Fibroblast of skin of right quadriceps (primary cell): ENCODE measurements around the gene SULT1B1.
"Not testable (repeated sequence)": the region's sequence is repeated elsewhere in the genome, so short reads cannot be mapped to it uniquely, and the experiment has no call there.

Source experiments
- DNase-seq: peaks from one replicate; pipeline ENCODE4 v3.0.0-alpha.2; 2013

Gene SULT1B1

DNA sequence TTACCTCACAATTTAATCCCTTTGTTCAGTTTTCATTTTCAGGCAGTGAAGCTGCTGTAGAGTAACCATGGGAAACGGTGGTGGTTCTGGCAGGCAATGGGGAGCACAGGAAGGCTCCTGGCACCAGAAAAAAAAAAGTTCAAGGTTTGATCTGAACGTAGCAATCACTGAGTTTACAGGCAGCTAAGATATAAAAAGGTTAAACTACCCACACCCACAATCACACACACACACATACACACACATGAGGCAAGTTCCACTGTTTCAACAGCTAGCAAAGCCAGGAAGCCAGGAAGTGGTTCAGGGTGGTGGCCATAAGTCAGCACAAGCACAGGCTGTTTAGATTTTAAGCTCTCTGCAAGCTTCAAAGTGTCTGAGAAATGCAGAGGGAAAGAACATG, at the start of gene SULT1B1:
TSS of gene SULT1B1 (minus strand) at position 166 of the 400 bp plus-strand sequence. CDS start 5,403 bp downstream, outside the sequence.
- DNase-seq, result peak; percentile 72

DNA sequence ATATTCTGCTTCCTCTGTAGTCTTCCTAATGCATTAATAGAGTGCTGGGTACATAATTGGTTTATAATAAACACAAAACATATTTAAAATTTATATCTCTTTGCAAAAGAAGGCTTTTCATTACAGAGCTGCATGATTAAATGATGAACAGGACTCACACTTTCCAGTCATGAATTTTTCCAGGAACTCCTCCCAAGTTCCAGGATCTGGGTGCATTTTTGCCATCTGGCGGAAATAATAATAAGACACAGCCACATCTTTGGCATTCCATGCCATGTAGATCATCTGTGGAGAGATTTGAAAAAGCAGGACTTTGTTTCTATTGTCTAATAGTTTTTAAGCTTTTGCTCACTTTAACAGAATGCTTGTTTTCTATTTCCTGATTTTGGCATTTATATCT, 40.2 kb upstream of the SULT1B1 start:
- DNase-seq, result peak; percentile 77

DNA sequence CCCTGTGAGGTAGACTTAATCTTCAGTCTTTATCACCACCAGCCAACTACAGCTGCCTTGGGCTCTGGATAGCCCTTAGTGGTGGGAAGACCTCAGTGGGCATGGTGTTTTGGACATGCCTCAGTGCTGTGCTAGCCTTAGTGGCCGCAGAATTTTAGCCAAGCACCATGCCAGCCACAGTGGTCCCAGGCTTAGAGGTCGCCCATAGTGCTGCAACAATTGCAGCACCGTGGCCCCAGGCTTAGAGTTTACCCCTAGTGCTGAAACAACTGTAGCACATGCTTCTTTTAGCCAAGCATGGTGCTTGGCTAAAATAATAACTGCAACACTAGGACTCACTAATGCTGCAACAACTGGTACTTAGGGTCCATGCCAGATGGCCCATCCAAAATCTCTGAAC, 38.9 kb upstream of the SULT1B1 start:
- no peak for DNase-seq

DNA sequence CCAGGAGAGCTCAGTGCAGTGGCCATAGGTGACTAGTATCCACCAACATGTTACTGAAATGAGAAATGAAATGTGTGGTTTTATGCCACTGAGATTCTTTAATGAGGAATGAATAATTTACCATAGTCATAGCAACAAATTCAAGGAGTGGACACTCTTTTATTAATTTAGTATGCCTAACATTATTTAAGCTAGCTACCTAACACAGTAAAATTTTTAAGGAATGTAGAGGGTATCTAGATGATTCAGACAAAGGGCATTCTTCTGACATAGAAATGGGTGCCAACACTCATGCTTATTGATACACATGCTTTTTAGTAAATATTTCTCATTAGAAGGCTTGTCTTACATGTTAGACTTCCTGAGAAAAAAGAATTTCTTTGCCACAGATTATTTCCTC, 33.3 kb upstream of the SULT1B1 start:
- no peak for DNase-seq

DNA sequence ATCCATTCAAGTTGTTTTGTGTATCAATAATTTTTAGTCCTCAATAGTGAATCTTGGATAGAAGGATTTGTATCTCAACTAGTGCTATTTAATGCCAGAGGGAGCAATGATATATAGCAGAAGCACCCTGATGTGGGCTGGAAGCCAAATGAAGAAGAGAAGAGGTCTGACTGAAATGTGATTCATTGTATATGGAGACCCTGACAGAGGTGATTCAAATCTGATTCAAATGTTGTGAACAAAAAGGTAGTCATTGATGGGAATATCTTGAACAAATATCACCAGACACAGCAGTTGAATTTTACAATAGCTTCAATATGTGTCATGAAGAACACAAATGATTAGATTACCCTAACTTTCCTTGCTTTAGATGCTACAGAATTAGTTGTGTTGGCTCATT, 27.5 kb upstream of the SULT1B1 start:
- DNase-seq, result peak; percentile 24

DNA sequence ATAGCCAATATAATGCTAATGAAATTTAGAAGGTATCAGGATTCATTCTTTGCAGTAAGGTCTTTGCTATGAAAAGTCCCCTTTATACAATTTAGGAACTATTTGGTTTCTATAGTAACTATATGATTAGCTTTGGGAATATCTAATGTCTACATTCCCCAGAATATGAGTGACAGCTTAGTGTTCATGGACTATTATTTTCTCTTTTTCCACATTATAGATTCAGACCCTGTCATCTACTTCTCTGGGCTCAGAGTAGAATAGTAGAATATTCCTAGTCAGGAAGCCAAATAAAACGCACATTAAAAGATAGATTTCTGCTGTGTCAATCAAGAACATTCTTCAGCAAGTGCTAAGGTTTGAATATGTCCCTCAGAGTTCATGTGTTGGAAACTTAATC, 26.1 kb upstream of the SULT1B1 start:
- DNase-seq, result no peak

DNA sequence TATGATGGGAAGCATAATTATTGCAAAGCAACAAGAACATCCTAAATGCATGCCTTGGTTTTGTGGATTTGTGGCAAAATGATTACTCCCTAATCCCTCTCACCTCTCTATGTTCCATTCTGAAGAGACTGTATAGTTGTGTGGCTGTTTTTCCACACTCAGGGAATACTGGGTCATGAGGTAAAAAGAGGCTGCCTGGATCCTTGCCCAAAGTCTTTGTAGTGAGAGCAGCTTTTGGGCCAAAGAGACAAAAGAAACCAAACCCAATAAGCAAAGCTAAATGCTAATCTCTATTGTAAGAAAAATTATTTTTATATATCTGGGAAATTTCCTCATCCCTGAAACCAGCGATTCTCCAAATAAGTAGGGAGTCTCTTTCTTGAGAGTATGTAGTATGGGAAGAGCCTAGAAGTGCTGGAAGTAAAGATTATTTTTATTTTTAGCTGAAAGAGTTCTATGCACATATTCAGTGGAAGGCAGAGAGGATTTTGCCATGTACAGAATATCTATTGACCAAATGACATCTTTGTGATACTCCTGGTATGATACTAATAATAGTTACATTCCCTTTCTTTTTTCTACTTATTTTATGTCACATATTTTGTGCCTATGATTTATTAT, 24.9 kb upstream of the SULT1B1 start:
- DNase-seq, result no peak

DNA sequence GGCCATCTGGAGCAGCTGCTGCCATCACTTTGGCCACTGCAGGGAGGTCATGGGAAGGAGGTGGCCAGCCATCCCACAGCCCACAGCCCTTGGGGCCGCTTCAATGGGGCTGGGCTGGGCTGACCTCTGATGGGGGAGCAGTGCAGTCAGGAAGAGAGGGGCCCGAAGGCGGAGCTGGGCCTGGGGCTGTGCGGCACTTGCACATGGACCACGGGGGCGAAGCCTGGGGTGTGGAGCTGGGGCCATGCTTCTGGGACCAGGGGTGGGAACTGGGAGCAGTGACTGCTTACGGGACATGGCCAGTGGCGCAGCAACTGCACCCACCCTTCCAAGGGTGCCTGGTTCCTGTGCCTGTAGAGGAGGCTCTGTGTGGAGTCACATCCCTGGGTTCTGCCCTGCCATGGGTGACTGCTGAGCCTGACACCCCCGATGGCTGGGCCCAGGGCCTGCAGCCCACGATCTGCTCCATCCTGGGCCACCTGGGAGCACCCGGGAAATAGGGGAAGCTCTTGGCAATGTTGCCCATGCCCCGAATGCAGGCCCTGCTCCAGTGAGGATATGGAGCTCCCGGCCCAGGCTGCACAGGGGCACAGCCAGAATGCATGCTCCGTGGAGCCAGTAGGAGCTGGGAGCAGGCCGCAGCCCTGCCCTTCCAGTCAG, 22.4 kb upstream of the SULT1B1 start:
- no peak for DNase-seq

DNA sequence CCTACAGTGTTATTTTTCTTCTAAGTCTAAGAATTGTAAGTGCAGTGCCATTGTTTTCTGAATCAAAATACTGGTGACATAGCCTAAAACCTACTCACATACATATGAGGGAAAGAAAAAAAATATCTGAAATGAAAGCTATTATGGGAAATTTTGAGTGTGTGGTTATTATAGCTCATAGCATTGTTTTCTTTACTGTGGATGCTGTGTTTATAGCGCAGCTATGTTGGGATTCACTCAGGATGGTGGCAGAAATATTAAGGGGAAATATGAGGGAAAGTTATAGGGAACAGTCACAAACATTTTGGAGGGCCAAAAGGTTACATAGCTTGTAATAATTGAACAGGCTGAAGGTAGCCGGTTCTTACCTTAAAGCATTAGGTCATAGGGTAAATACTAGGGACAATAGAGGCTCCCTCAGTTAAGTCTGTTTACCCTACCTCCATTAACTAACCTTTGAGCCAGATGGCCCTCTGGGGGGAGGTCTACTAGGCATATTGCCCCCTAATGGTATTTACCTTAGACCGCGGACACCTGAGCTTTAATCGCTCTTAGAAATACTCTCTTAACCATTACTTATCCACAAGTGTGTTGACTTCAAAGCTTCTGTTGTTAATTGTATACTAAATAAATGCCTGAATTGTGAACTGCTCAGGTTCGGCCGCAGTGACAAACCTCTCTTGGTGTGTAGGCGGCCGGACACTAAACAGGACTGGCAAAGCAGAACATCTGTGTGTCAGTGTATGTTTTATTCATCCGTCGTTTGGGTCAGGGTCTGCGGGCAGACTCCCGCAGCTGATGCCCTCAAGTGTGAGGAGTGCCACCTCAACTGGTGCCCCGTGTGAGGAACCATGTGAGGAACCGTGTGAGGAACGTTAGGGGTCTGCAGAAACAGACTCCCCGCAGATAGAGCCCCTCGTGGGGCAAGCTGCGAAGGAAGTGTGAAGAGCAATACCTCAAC, 21.3 kb upstream of the SULT1B1 start:
- DNase-seq, result no peak

DNA sequence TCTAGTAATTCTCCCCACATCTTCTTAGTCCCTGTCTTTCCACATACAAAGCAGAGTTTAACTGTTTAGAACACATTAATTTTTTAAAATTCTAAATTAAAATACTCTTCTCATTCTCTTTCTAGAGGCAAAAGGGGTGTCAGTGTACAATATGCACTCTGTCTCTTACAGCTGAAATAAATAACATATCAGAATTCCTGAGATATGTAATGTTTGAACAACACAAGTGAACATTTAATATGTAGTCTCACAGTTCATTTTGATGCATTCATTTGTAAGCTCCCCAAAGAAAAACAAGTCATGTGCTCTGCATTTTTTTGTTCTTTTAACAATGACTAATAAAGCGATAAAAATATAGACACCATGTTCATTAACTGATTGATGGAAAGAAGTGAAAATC, 19.7 kb upstream of the SULT1B1 start:
- no peak for DNase-seq

DNA sequence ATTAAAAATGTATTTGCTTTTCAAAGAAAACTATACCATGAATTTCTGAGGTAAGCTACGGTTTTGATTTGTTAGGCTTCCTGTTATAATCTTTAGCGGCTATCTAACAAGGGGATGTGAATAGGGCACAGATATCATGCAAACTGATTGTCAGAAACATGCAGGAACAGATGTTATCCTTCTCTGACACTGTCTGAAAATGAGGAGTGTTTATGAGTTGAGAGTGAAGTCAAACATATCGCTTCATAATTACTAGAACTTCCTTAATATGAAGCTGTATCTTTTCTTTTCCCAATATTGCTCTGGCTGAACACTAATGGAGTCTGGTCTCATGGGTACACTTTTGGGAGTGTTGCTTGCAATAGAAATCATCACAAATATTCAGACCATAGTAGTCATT, 16.3 kb upstream of the SULT1B1 start:
- DNase-seq, result no peak

DNA sequence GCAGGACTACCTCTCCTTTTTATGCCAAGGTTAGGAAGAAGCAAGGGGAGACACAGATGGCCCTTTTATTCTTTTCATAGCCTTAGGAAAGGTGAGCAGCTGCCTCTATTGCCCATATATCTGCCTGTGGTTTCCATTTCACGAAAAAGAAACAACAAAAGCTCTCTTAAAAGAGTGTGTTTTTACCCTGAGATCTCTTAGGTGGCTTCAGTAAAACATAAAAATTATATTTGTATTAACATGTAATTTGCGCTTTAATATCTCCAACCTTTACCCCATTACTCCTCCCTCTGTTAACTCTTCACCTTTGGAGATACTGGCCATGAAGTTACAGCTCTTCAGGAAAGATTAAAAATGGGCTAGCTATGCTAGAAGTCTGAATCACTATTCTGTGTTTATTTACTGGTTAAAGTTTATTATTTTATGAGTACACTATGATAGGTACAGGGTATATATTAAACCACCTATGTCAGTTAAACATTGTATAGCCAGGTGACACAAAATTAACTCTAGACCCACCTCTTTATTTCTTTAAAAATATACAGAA, 15.0 kb upstream of the SULT1B1 start:
- DNase-seq, result no peak

DNA sequence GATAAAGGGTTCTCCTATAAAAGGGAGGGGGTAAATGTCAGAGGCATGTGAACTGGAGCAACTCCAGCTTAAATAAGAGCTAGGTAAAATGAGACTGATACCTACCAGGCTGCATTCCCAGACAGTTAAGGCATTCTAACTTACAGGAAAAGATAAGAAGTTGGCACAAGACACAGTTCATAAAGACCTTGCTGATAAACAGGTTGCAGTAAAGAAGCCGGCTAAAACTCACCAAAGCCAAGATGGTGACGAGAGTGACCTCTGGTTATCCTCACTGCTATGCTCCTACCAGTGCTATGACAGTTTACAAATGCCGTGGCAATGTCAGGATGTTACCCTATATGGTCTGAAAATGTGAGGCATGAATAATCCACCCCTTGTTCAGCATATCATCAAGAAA, 13.1 kb upstream of the SULT1B1 start:
- no peak for DNase-seq

DNA sequence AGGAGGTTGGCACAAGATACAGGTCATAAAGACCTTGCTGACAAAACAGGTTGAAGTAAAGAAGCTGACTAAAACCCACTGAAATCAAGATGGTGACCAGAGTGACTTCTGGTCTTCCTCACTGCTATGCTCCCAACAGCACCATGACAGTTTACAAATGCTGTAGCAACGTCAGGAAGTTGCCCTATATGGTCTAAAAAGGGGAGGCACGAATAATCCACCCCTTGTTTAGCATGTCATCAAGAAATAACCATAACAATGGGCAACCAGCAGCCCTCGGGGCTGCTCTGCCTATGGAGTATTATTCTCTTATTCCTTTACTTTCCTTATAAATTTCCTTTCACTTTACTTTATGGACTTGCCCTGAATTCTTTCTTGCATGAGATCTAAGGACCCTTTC, 8.1 kb upstream of the SULT1B1 start:
- DNase-seq, result not testable (repeated sequence)

DNA sequence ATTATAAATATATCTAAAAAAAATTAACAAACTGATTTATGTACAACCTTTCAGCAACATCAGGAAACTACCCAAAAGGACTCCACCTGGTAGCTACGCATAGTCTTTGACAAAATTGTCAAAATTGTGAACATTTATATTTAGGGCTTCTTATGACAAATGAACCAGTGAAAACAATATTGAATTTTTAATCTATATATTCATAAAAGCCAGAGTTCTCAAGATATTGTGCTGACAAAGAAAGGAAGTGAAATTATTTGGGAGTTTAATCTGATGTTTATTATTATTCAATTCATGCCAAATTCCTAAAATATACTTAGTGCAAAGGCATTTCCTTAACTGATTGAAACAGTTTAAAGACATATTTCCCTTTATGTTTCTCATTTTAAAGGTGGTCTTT, 5.3 kb upstream of the SULT1B1 start:
- DNase-seq, result no peak

DNA sequence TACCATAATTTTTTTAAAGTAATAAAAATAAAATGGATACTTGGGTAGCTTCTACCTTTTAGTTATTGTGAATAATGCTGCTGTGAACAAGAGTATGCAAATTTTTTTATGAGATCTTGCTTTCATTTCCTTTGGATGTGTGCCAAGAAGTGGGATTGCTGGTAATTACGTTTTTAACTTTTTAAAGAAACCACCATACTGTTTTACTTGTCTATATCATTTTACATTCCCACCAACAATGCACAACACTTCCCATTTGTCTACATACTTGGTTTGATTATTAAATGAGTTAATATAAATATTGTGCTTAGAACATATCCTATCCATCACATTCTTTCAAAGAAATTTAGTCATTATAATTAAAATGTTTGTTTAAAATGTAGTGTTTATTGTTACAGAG, 3.9 kb upstream of the SULT1B1 start:
- DNase-seq, result no peak

DNA sequence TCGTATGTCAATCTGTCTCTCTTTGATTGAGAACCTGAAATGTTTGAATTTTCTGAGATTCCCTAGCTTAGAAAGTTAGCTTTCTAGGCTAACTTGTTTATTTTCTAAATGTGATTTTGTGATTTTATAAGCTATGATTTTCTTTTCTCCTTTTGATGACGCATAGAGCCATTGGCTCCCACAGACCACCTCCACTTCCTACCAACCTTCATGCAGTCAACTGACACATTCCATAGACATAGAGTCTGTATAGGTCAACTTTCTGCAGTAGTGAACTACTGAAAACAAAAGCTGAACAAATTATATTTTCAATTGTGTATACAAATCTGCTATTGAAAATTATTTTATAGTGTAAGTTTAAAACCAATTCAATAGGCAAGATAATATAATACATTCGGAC, 2.8 kb upstream of the SULT1B1 start:
- no peak for DNase-seq

DNA sequence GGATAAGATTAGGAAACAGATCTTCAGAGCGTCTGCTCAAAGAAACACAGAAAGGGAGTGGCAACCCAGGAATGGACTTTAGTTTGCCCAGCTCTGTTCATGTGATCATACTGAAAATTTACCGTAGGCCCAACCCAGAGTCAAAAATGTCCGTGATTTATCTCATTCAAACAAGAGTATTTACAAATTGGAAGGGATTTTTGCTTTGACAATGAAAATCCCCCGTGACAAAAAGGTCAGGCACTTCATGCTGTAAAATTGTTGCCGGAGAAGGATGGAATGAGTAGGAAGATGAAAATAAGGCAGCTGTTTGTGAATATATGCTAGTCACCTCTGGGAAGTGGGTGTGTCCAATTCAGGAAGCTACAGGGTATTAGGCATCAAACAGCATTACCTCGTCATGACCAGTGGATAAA, 1.2 kb downstream of the SULT1B1 start:
- no peak for DNase-seq

DNA sequence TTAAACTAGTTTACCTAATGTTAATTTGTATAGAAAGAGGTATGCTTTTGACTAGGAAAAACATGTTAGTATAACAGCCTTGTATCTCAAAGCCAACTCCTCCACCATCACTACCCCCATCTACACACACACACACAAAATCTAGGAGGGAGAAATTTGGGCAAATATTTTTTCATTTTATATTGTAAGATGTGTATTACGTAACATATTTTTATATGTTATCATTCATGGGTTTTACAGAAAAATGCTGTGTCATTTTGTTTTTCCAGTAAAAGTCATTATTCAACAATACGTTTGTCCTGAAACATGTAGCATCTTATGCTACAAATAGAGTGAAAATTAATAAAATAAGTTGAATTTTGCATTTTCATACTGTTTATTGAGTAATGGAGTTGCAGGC, 3.0 kb downstream of the SULT1B1 start:
- no peak for DNase-seq

DNA sequence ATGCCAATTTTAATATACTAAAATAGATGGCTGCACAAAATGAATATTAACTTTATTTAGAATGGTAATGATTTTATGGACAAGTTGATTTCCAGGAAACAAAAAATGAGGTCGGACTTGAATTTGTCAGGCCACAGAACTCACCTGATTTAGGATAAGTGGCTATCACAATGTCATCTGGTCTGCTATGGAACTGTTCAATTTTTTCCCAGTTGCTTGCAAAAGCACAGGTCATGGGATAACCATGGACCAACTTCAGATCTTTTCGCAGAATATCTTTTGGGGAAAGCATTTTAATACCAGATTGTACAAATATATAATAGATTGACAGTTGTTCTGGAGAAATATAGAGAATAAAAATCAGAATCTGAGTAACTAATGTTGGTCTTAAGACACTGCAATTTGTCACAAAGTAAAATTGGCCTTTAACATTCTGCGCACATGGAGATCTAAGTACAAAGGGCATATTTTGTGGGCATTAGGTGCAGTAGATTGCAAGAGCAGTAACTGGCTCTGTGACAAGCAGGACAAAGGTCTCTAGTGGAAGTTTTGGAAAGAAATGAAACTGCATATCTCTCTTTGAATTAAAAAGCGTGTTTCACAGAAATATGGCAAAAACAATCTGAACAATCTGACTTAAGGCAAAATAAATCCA, 5.4 kb downstream of the SULT1B1 start:
- no peak for DNase-seq

DNA sequence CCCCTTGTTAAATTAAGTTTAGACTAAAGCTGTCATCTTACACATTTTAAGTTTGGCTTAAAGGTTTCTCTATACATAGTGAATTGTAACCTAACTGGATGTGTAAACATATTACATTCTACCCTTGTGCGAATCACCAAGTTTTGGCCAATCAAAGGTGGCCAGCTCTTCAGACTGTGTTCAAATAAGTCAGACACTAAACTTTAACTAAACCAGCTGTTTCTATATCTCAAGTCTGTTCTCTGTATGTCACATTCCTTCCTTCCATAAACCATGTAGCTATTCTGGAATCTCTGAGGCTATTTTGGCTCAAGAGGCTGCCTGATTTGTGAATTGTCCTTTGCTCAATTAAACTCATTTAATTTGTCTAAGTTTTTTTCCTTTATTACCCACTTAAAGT, 6.7 kb downstream of the SULT1B1 start:
- peak; percentile 35 for DNase-seq

DNA sequence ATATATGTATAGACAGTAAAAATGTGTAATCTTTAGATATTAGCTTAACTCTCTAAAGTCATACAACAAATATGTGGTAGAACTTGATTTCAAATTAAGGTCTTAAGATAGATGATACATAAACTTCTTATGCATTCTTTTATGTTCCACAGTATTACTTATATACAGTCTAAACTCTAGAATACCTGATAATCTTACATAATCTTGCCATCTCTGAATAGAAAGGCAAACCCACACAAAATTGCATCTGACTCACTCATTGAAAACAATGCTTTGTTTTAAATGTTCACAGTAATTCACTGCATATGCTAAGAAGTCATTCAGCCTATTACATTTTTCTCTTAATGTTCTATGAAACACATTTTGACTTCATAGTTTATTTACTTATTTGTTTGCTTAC, 10.1 kb downstream of the SULT1B1 start:
- DNase-seq, result no peak

DNA sequence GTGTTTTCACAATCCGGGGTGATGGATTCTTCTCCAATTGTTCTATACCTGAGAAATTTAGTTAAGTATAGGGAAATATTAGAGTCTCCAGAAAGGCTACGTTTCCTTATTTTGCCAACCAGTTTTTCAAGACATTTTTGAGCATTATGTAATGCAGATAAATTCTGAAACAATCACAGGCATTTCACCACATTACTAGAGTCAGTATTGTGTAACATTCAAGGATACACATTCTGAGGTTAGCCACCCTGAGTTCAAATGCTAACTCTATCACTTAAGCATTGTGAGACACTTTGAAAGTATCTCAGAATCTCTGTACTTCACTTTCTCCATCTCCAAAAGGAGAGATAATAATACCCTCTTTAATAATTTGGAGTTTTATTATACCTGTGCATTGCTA, 10.6 kb downstream of the SULT1B1 start:
- peak; percentile 60 for DNase-seq
